Esophagus muscularis mucosa (tissue), 4 donors: ENCODE measurements around the gene ZDHHC22. TPM values are rescaled to one million over a fixed set of nuclear protein-coding genes. Genes with fewer than 3 reads are reported as not detected.

Source experiments
- DNase-seq: peaks from one replicate; pipeline ENCODE4 v3.0.0-alpha.2; 2017; ENCODE audit errors: extremely low spot score
- H3K27ac ChIP-seq, 4 donors: fragments of 200-600 bp; sonication (generic); replicated peaks in 1 of 4; 1 replicate in 3 of 4; 2 replicates in 1 of 4; pipeline ENCODE4 v1.5.1; 2016 to 2019; ENCODE audit warnings: mild to moderate bottlenecking in 1 of 4
- H3K27me3 ChIP-seq, 4 donors: fragments of 200-600 bp; sonication (generic); one replicate each; pipeline versions ENCODE4 v1.5.1 to v1.6.0; 2016 to 2019
- H3K36me3 ChIP-seq, 4 donors: fragments of 200-600 bp; sonication (generic); one replicate each; pipeline ENCODE4 v1.5.1; 2016 to 2019
- H3K4me1 ChIP-seq, 4 donors: fragments of 200-600 bp; sonication (generic); one replicate each; pipeline ENCODE4 v1.5.1; 2016 to 2019
- H3K4me3 ChIP-seq, 4 donors: fragments of 200-600 bp; sonication (generic); 1 replicate in 2 of 4; 2 replicates in 2 of 4; pipeline ENCODE4 v1.5.1; 2016 to 2019; ENCODE audit warnings: mild to moderate bottlenecking in 4 of 4, moderate library complexity in 1 of 4
- H3K9me3 ChIP-seq, 4 donors: fragments of 200-600 bp; sonication (generic); 1 replicate in 3 of 4; 2 replicates in 1 of 4; pipeline ENCODE4 v1.5.1; 2016 to 2019
- EP300 ChIP-seq: sonication (generic); formaldehyde crosslinking; IDR thresholded peaks from one replicate; pipeline ENCODE4 v1.6.1; 2017; ENCODE audit warnings: antibody characterized with exemption
- POLR2A ChIP-seq: fragments of 450-650 bp; IDR thresholded peaks from one replicate; pipeline ENCODE4 v1.6.1; 2017; ENCODE audit warnings: antibody characterized with exemption, moderate library complexity, mild to moderate bottlenecking, low read depth
- POLR2AphosphoS5 ChIP-seq, 2 donors: sonication (generic); formaldehyde crosslinking; IDR thresholded peaks; one replicate each; pipeline ENCODE4 v1.6.1; 2017; ENCODE audit warnings: antibody characterized with exemption in 2 of 2
- WGBS: methylation state at CpG from one replicate; pipeline ENCODE4 v1.1.5; 2018; 5-methylcytosine and 5-hydroxymethylcytosine counted together
- intact Hi-C: fragments of 100-400 bp; cut with DNase I; formaldehyde crosslinking; loops from one replicate; pipeline ENCODE4 v1.15.1; 2023
- total RNA-seq, 4 donors: library from RNA; depleted of rRNA; stranded (reverse); fragments of >200 nt; gene quantifications; one replicate each; pipeline versions ENCODE4 v1.1.0 to v1.2.1, GENCODE V29; 2016
- TF ChIP-seq, protein P1 (sequence below), 3 experiments: fragments of 200-600 bp in 2 of 3; fragments of 450-650 bp in 1 of 3; sonication (generic) in 2 of 3; IDR thresholded peaks; one replicate each; pipeline ENCODE4 v1.5.1; 2017 to 2019; ENCODE audit warnings: antibody characterized with exemption in 3 of 3, mild to moderate bottlenecking in 2 of 3, moderate library complexity in 1 of 3

ZDHHC22 gene
- total RNA-seq, 4 donors from 2014 or later = 0.13 TPM; not detected in 3

GRCh38 chr14:77094672-77095284 lies 46.8 kb downstream of the ZDHHC22 start:
- Histone ChIP-seq H3K4me1 (peaks cover 21 to 32% (median 24%) of the 10 kb centered on the region in 4 donors), H3K4me3 (no peak overlapping the region), H3K27me3 (no peaks in the 10 kb centered on the region), H3K27ac (no peak overlapping the region), H3K36me3 (no peaks in the 10 kb centered on the region), H3K9me3 (peaks cover 0 to 13% (median 9%) of the 10 kb centered on the region in 4 donors)
- no peak for TF ChIP-seq POLR2A
- TF ChIP-seq, protein P1, sequence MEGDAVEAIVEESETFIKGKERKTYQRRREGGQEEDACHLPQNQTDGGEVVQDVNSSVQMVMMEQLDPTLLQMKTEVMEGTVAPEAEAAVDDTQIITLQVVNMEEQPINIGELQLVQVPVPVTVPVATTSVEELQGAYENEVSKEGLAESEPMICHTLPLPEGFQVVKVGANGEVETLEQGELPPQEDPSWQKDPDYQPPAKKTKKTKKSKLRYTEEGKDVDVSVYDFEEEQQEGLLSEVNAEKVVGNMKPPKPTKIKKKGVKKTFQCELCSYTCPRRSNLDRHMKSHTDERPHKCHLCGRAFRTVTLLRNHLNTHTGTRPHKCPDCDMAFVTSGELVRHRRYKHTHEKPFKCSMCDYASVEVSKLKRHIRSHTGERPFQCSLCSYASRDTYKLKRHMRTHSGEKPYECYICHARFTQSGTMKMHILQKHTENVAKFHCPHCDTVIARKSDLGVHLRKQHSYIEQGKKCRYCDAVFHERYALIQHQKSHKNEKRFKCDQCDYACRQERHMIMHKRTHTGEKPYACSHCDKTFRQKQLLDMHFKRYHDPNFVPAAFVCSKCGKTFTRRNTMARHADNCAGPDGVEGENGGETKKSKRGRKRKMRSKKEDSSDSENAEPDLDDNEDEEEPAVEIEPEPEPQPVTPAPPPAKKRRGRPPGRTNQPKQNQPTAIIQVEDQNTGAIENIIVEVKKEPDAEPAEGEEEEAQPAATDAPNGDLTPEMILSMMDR (IDR thresholded peaks at IDR 0.05) = peak; percentile 68 to 79 (median 79)
- peak in 1 of 2 donors; percentile 38 for TF ChIP-seq POLR2AphosphoS5 (IDR thresholded peaks at IDR 0.05)
- DNase-seq = no peak
- 27% methylated on average over 8 of the region's 8 CpGs for WGBS
- intact Hi-C loops = loop anchor here (5.0 kb wide), 1 partner anchor 33 kb away; no protein-coding TSS in a partner anchor

- Histone ChIP-seq H3K9me3 (peaks cover 0 to 13% (median 9%) of the 10 kb centered on the region in 4 donors), H3K4me1 (peaks cover 12 to 21% (median 12%) of the 10 kb centered on the region in 4 donors), H3K36me3 (no peaks in the 10 kb centered on the region), H3K27ac (no peak overlapping the region), H3K27me3 (no peaks in the 10 kb centered on the region), H3K4me3 (no peak overlapping the region)
- no peak for TF ChIP-seq POLR2AphosphoS5 (IDR thresholded peaks at IDR 0.05)
- TF ChIP-seq, protein P1 (IDR thresholded peaks at IDR 0.05) = no peak
- no peak for TF ChIP-seq EP300
- no peak for TF ChIP-seq POLR2A
- WGBS = 89% methylated on average over 3 of the region's 3 CpGs
- intact Hi-C loops = loop anchor here (5.0 kb wide), 1 partner anchor 35 kb away; no protein-coding TSS in a partner anchor
- DNase-seq = no peak
Observed at GRCh38 chr14:77092676-77093075, 48.9 kb downstream of the ZDHHC22 start.

DNA sequence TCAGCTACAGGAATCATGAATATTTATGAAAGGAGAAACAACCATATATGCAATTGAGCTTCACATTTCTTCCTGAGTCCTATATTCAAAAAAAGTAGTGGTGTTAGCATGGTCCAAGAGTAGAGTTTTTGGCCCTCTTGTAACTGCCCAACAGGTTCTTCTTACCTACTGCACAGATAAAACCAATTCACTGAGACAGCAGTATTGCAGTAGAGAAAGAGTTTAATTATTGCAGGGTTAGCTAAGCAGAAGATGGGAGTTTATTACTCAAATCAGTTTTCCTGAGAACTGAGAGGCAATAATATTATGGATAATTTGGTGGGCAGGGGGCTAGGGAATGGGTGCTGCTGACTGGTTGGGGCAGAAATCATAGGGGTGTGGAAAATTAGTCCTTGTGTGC lies 50.1 kb downstream of the ZDHHC22 start:
- Histone ChIP-seq H3K4me1 (peaks cover 3 to 13% (median 6%) of the 10 kb centered on the region in 4 donors), H3K27me3 (no peaks in the 10 kb centered on the region), H3K27ac (no peak overlapping the region), H3K9me3 (peaks cover 0 to 13% (median 9%) of the 10 kb centered on the region in 4 donors), H3K36me3 (no peaks in the 10 kb centered on the region), H3K4me3 (no peak overlapping the region)
- DNase-seq = no peak
- intact Hi-C loops = loop anchor here (5.0 kb wide), 1 partner anchor 36 kb away; no protein-coding TSS in a partner anchor
- TF ChIP-seq POLR2A (no peak), POLR2AphosphoS5 (IDR thresholded peaks at IDR 0.05) (no peak), EP300 (no peak)
- TF ChIP-seq, protein P1 (IDR thresholded peaks at IDR 0.05) = no peak

DNA sequence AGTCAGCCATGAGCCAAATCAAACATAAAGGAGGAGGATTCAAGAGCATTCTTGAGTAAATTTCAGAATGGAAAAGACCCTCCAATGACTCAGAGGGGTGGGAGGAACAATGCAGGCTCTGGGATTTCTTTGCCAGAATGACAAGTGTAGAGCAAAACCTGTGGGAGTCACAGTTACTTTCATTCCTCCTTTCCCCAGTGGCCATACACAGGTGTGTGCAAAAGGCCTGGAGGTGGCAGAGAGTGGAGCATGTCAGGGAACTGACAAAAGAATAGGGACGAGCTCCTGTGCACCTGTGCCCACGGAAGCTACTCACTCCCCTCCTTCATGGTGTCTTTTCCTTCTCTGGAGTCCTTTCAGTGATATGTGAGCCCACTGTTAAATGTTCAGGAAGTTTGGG lies 52.9 kb downstream of the ZDHHC22 start:
- TF ChIP-seq POLR2A = no peak
- TF ChIP-seq, protein P1 (IDR thresholded peaks at IDR 0.05) = no peak
- TF ChIP-seq EP300 = no peak
- no peak for TF ChIP-seq POLR2AphosphoS5 (IDR thresholded peaks at IDR 0.05)
- H3K27me3 ChIP-seq = no peaks in the 10 kb centered on the region
- intact Hi-C loops = no loop called here
- no peak overlapping the region for H3K27ac ChIP-seq
- H3K4me3 ChIP-seq = no peak overlapping the region
- no peaks in the 10 kb centered on the region for H3K36me3 ChIP-seq
- 78% methylated on average over 2 of the region's 2 CpGs for WGBS
- H3K9me3 ChIP-seq = peaks cover 0 to 13% (median 9%) of the 10 kb centered on the region in 4 donors
- DNase-seq = no peak
- no peaks in the 10 kb centered on the region for H3K4me1 ChIP-seq
